Keratinocyte (primary cell): ENCODE measurements around the gene NCK2. TPM values are rescaled to one million over a fixed set of nuclear protein-coding genes. Genes with fewer than 3 reads are reported as not detected.
A peak's percentile ranks its signal among the peaks of the same experiment; 100 is the strongest.

ENCODE experiments used
- DNase-seq: peaks from one replicate; pipeline ENCODE4 v3.0.0-alpha.2; 2011; ENCODE audit warnings: low read depth, missing footprints, low spot score
- FAIRE-seq: peaks from 2 replicates; lab custom pipeline; 2011; peaks lifted over from hg19 to GRCh38; lab: Jason Lieb, UNC
- H2AFZ ChIP-seq: 2 replicates; pipeline ENCODE4 v1.6.0; 2012; ENCODE audit warnings: low read length, control low read depth, inconsistent platforms; ENCODE audit not compliant: control insufficient read depth
- H3K27ac ChIP-seq: 2 replicates; pipeline ENCODE4 v1.5.1; 2011; ENCODE audit warnings: low read length; ENCODE audit not compliant: control insufficient read depth, insufficient read depth
- H3K27me3 ChIP-seq: 3 replicates; pipeline ENCODE4 v1.6.0; 2011; ENCODE audit warnings: low read length; ENCODE audit not compliant: control insufficient read depth, insufficient read depth; ENCODE audit errors: extremely low read depth
- H3K36me3 ChIP-seq, 2 experiments: 2 replicates in 1 of 2; 3 replicates in 1 of 2; pipeline ENCODE4 v1.5.1; 2011; ENCODE audit warnings: low read length in 2 of 2, mild to moderate bottlenecking in 1 of 2; ENCODE audit not compliant: control insufficient read depth in 2 of 2, insufficient read depth in 2 of 2; ENCODE audit errors: extremely low read depth in 1 of 2
- H3K4me1 ChIP-seq: 3 replicates; pipeline ENCODE4 v1.5.1; 2011; ENCODE audit warnings: low read length; ENCODE audit not compliant: control insufficient read depth, insufficient read depth; ENCODE audit errors: extremely low read depth
- H3K4me2 ChIP-seq: 3 replicates; pipeline ENCODE4 v1.6.0; 2011; ENCODE audit warnings: low read depth, low read length; ENCODE audit not compliant: control insufficient read depth, insufficient read depth; ENCODE audit errors: extremely low read depth
- H3K4me3 ChIP-seq, 3 experiments: fragments of 200-600 bp in 1 of 3; sonication (generic) in 1 of 3; 2 replicates in 2 of 3; 3 replicates in 1 of 3; pipeline ENCODE4 v1.5.1; 2011 to 2016; ENCODE audit warnings: low read length in 3 of 3, mild to moderate bottlenecking in 3 of 3, control low read depth in 2 of 3, inconsistent platforms in 1 of 3, low read depth in 1 of 3, mixed read lengths in 1 of 3, mixed run types in 1 of 3, moderate library complexity in 1 of 3; ENCODE audit not compliant: control insufficient read depth in 2 of 3, insufficient read depth in 2 of 3; ENCODE audit errors: extremely low read depth in 1 of 3
- H3K79me2 ChIP-seq: 2 replicates; pipeline ENCODE4 v1.6.0; 2012; ENCODE audit warnings: low read length; ENCODE audit not compliant: control insufficient read depth, insufficient read depth
- H3K9ac ChIP-seq: 3 replicates; pipeline ENCODE4 v1.6.0; 2011; ENCODE audit warnings: low read length; ENCODE audit not compliant: control insufficient read depth, insufficient read depth; ENCODE audit errors: extremely low read depth
- H3K9me1 ChIP-seq: 3 replicates; pipeline ENCODE4 v1.6.0; 2011; ENCODE audit warnings: low read length; ENCODE audit not compliant: control insufficient read depth, insufficient read depth; ENCODE audit errors: extremely low read depth
- H3K9me3 ChIP-seq: 2 replicates; pipeline ENCODE4 v1.5.1; 2012; ENCODE audit warnings: low read depth, low read length; ENCODE audit not compliant: control insufficient read depth
- H4K20me1 ChIP-seq: 3 replicates; pipeline ENCODE4 v1.6.0; 2011; ENCODE audit warnings: low read length; ENCODE audit not compliant: control insufficient read depth, insufficient read depth; ENCODE audit errors: extremely low read depth
- CTCF ChIP-seq, 3 experiments: IDR thresholded peaks in 1 of 3; conservative IDR thresholded peaks in 1 of 3; optimal IDR thresholded peaks in 1 of 3; 2 replicates in 2 of 3; 3 replicates in 1 of 3; pipeline versions ENCODE3 to v1.5.1; 2011; ENCODE audit warnings: low read length in 3 of 3, mild to moderate bottlenecking in 3 of 3, moderate library complexity in 2 of 3, control low read depth in 1 of 3, inconsistent platforms in 1 of 3; ENCODE audit not compliant: insufficient read depth in 2 of 3; ENCODE audit errors: extremely low read depth in 1 of 3
- EZH2 ChIP-seq: IDR thresholded peaks from one replicate; pipeline ENCODE4 v1.6.1; 2012; ENCODE audit warnings: inconsistent platforms, mild to moderate bottlenecking, low read length, moderate library complexity
- dilution Hi-C: fragments of 300-500 bp; cut with MboI; formaldehyde crosslinking; loops from one replicate; pipeline ENCODE4 v1.7.0; 2020; ENCODE audit warnings: low sequenced_read_pairs; ENCODE audit not compliant: extremely low pct_ligation_motif_present
- polyA plus RNA-seq, 5 experiments: library from polyadenylated mRNA; depleted of rRNA in 3 of 5; stranded (reverse) in 3 of 5; stranded (forward) in 1 of 5; unstranded in 1 of 5; fragments of >200 nt; gene quantifications; 1 replicate in 1 of 5; 2 replicates in 3 of 5; 3 replicates in 1 of 5; pipeline versions ENCODE4 v1.2.1 to v1.2.3, GENCODE V29; 2011 to 2012; ENCODE audit warnings: missing spikeins in 2 of 5, low read depth in 1 of 5, low replicate concordance in 1 of 5

NCK2 gene
- polyA plus RNA-seq, 1 donor (not counting 4 experiments of a cell fraction or from before 2014, with no cell fraction given) = 31.4 TPM

GRCh38 chr2:105828558-105828957, 83.8 kb downstream of the NCK2 start:
- Histone ChIP-seq H4K20me1 (no peaks in the 10 kb centered on the region), H2AFZ (no peak overlapping the region), H3K4me2 (no peak overlapping the region), H3K9me1 (no peaks in the 10 kb centered on the region), H3K36me3 (peaks cover 0 to 6% of the 10 kb centered on the region in 2 experiments), H3K4me1 (peaks cover 15% of the 10 kb centered on the region), H3K27ac (peak overlapping the region; percentile 78), H3K9ac (no peak overlapping the region), H3K9me3 (no peaks in the 10 kb centered on the region), H3K4me3 (no peak overlapping the region), H3K27me3 (no peaks in the 10 kb centered on the region), H3K79me2 (peaks cover 64% of the 10 kb centered on the region)
- no peak for DNase-seq
- dilution Hi-C loops = no loop called here
- peak; percentile 60 for FAIRE-seq
- no peak for TF ChIP-seq CTCF (optimal IDR thresholded peaks at IDR 0.05 in 1 of 3, IDR thresholded peaks at IDR 0.05 in 1 of 3, conservative IDR thresholded peaks at IDR 0.05 in 1 of 3; ENCODE audit: extremely low read depth in 1 of 3, insufficient read depth in 2 of 3, low read length in 3 of 3)
- no peak for TF ChIP-seq EZH2

- H2AFZ ChIP-seq = no peak overlapping the region
- peaks cover 2% of the 10 kb centered on the region for H3K9me3 ChIP-seq
- FAIRE-seq = no peak
- H3K27ac ChIP-seq = no peak overlapping the region
- H4K20me1 ChIP-seq = no peaks in the 10 kb centered on the region
- peaks cover 82% of the 10 kb centered on the region for H3K79me2 ChIP-seq
- no peaks in the 10 kb centered on the region for H3K9me1 ChIP-seq
- H3K4me3 ChIP-seq = no peak overlapping the region
- H3K4me2 ChIP-seq = no peak overlapping the region
- no peaks in the 10 kb centered on the region for H3K36me3 ChIP-seq
- dilution Hi-C loops = no loop called here
- TF ChIP-seq CTCF (optimal IDR thresholded peaks at IDR 0.05 in 1 of 3, IDR thresholded peaks at IDR 0.05 in 1 of 3, conservative IDR thresholded peaks at IDR 0.05 in 1 of 3; ENCODE audit: extremely low read depth in 1 of 3, insufficient read depth in 2 of 3, low read length in 3 of 3) (no peak), EZH2 (no peak)
- no peaks in the 10 kb centered on the region for H3K27me3 ChIP-seq
- H3K9ac ChIP-seq = no peak overlapping the region
- DNase-seq = no peak
- peaks cover 9% of the 10 kb centered on the region for H3K4me1 ChIP-seq
Measured at GRCh38 chr2:105834931-105835330, 90.2 kb downstream of the NCK2 start.
